A673 (cell line): ENCODE results near the gene NPEPL1. TPM values are rescaled to one million over a fixed set of nuclear protein-coding genes. Genes with fewer than 3 reads are reported as not detected.

ENCODE experiments used
- BruUV-seq: library from RNA; stranded (reverse); fragments of 400-500 nt; replicated peaks from 2 replicates; lab custom pipeline; 2021; lab: Mats Ljungman, UMichigan
- CTCF ChIA-PET: fragments of 300-600 bp; sonication (Branson Sonifier 250); formaldehyde crosslinking; loops from one replicate; lab custom pipeline; 2022; ENCODE audit warnings: antibody characterized with exemption; lab: Charles Lee
- POLR2A ChIA-PET: fragments of 300-600 bp; sonication (Branson Sonifier 250); formaldehyde crosslinking; loops from one replicate; lab custom pipeline; 2022; ENCODE audit warnings: antibody characterized with exemption; ENCODE audit not compliant: low non-redundant PET; lab: Charles Lee
- DNase-seq: peaks from one replicate; pipeline ENCODE4 v3.0.0-alpha.2; 2015; ENCODE audit warnings: low spot score
- H3K27ac ChIP-seq: fragments of 200-600 bp; sonication (generic); 2 replicates; pipeline ENCODE4 v1.5.1; 2016; ENCODE audit warnings: mixed run types, low read depth, mild to moderate bottlenecking, mixed read lengths, antibody characterized with exemption, low read length; ENCODE audit not compliant: poor library complexity, severe bottlenecking
- H3K27me3 ChIP-seq: fragments of 200-600 bp; sonication (generic); replicated peaks from 2 replicates; pipeline ENCODE4 v1.6.1; 2017; ENCODE audit warnings: mixed run types, low read depth, mild to moderate bottlenecking, mixed read lengths, antibody characterized with exemption, low read length; ENCODE audit not compliant: insufficient read depth, poor library complexity
- H3K36me3 ChIP-seq: fragments of 200-600 bp; sonication (generic); 2 replicates; pipeline ENCODE4 v1.6.1; 2016; ENCODE audit warnings: mixed run types, mild to moderate bottlenecking, mixed read lengths, antibody characterized with exemption, low read length; ENCODE audit not compliant: insufficient read depth, poor library complexity, severe bottlenecking
- H3K4me1 ChIP-seq: fragments of 200-600 bp; sonication (generic); 2 replicates; pipeline ENCODE4 v1.6.1; 2017; ENCODE audit warnings: mixed run types, mild to moderate bottlenecking, mixed read lengths, antibody characterized with exemption, low read length; ENCODE audit not compliant: insufficient read depth, poor library complexity, severe bottlenecking
- H3K4me3 ChIP-seq: fragments of 200-600 bp; sonication (generic); 2 replicates; pipeline ENCODE4 v1.5.1; 2016; ENCODE audit warnings: low read depth, mixed run types, mild to moderate bottlenecking, mixed read lengths, low read length; ENCODE audit not compliant: poor library complexity, severe bottlenecking
- H3K9me3 ChIP-seq: fragments of 200-600 bp; sonication (generic); 2 replicates; pipeline ENCODE4 v1.6.1; 2016; ENCODE audit warnings: mixed run types, low read depth, mild to moderate bottlenecking, mixed read lengths, antibody characterized with exemption, low read length; ENCODE audit not compliant: poor library complexity, severe bottlenecking
- EZH2 ChIP-seq: fragments of 200-600 bp; sonication (generic); IDR thresholded peaks from 2 replicates; pipeline ENCODE4 v1.6.1; 2017; ENCODE audit warnings: borderline replicate concordance, low read depth, mild to moderate bottlenecking, mixed read lengths, antibody characterized with exemption, low read length; ENCODE audit not compliant: poor library complexity, severe bottlenecking
- intact Hi-C: fragments of 100-400 bp; cut with micrococcal nuclease; formaldehyde crosslinking; loops from one replicate; pipeline ENCODE4 v1.10.0; 2022; ENCODE audit not compliant: unreplicated experiment
- total RNA-seq: library from RNA; stranded (reverse); gene quantifications from 2 replicates; pipeline ENCODE4 v1.2.3, GENCODE V29; 2021
- TF ChIP-seq, protein P1 (sequence below): fragments of 300-800, 200-600 bp; sonication (generic); conservative IDR thresholded peaks from 2 replicates; pipeline ENCODE4 v1.5.1; 2017; ENCODE audit warnings: low read depth, mild to moderate bottlenecking, antibody characterized with exemption, low read length, moderate library complexity, mixed read lengths

NPEPL1 gene
- total RNA-seq, 1 experiment from 2014 or later: 15.8 TPM

DNA sequence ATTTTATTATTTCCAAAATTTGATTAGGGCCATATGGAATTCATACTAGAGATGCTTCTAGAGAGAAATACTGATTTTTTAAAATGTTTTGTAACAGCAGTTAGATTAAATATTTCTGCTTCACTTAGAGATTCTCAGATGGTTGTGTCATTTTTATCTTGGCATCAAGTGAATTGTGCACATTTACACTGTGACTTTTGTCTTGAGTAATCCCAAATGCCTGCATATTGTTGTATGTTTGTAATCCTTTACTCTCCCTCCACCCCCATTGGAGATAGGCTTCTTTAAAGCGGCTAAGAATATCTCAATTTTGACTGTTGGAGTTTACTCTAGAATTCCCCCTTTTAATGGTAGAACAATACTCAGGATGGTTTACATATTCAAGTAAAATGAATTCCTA lies 22.5 kb upstream of the NPEPL1 start:
- TF ChIP-seq, protein P1, sequence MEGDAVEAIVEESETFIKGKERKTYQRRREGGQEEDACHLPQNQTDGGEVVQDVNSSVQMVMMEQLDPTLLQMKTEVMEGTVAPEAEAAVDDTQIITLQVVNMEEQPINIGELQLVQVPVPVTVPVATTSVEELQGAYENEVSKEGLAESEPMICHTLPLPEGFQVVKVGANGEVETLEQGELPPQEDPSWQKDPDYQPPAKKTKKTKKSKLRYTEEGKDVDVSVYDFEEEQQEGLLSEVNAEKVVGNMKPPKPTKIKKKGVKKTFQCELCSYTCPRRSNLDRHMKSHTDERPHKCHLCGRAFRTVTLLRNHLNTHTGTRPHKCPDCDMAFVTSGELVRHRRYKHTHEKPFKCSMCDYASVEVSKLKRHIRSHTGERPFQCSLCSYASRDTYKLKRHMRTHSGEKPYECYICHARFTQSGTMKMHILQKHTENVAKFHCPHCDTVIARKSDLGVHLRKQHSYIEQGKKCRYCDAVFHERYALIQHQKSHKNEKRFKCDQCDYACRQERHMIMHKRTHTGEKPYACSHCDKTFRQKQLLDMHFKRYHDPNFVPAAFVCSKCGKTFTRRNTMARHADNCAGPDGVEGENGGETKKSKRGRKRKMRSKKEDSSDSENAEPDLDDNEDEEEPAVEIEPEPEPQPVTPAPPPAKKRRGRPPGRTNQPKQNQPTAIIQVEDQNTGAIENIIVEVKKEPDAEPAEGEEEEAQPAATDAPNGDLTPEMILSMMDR: no peak
- TF ChIP-seq EZH2: no peak
- intact Hi-C loops: no loop called here
- no peak overlapping the region for H3K27ac ChIP-seq
- peaks cover 40% of the 10 kb centered on the region for H3K36me3 ChIP-seq
- H3K27me3 ChIP-seq: no peaks in the 10 kb centered on the region
- ChIA-PET CTCF (no interaction called here), POLR2A (no interaction called here)
- H3K9me3 ChIP-seq: no peaks in the 10 kb centered on the region
- no peak for DNase-seq
- H3K4me3 ChIP-seq: no peak overlapping the region
- BruUV-seq: no TSS peak
- no peaks in the 10 kb centered on the region for H3K4me1 ChIP-seq

DNA sequence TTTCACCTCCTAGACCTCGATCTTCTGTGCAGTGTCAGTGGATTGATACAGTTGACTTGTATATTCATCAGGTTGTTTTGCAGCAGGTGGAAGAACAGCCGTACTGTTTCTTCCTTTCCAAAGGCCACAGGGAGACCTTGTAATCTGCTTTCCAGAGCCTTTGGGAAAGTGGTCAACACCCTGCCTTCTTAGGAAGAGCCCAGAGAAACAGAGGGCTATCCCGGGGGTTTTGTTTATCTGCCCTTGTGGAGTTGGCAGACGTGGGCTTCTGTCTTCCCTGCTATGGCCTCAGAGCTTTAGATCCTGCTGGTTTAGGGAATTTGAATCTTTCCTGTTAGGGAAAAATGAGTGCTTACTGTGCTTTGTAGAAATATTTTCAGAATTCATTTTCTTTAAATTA lies 21.9 kb upstream of the NPEPL1 start:
- intact Hi-C loops: no loop called here
- no peak overlapping the region for H3K27ac ChIP-seq

DNA sequence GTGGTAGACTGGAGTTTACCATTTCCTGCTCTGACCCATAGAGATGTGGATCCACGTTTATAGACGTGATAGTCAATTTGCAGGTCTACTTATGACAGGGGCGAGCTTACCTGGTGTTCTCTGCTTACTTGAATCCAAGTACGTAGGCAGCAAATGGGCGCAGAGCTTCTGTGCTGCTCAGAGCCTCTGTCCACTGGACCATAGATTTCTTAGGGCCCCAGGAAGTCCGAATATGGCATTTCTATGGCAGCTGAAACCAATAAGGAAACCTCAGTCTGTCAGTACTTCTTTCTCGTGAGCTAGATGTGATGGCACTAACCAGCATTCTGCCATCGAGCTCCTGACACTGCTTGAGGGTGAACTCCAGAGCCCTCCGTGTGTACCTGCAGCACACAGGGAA lies 19.5 kb upstream of the NPEPL1 start:
- intact Hi-C loops: no loop called here
- Histone ChIP-seq H3K36me3 (peaks cover 51% of the 10 kb centered on the region), H3K27ac (no peak overlapping the region), H3K27me3 (no peaks in the 10 kb centered on the region), H3K9me3 (no peaks in the 10 kb centered on the region), H3K4me3 (no peak overlapping the region), H3K4me1 (no peaks in the 10 kb centered on the region)
- POLR2A ChIA-PET: no interaction called here
- DNase-seq: no peak
- CTCF ChIA-PET: no interaction called here
- no TSS peak for BruUV-seq
- no peak for TF ChIP-seq EZH2
- TF ChIP-seq, protein P1: no peak

More for the DNA sequence above, 21.9 kb upstream of the NPEPL1 start:
- TF ChIP-seq EZH2: no peak
- TF ChIP-seq, protein P1: no peak
- Histone ChIP-seq H3K36me3 (peaks cover 45% of the 10 kb centered on the region), H3K9me3 (no peaks in the 10 kb centered on the region), H3K4me1 (no peaks in the 10 kb centered on the region), H3K4me3 (no peak overlapping the region), H3K27me3 (no peaks in the 10 kb centered on the region)
- BruUV-seq: no TSS peak
- ChIA-PET CTCF (no interaction called here), POLR2A (no interaction called here)
- no peak for DNase-seq
